Omental fat pad (tissue), 4 donors: ENCODE results near the gene FBXO31. TPM values are rescaled to one million over a fixed set of nuclear protein-coding genes. Genes with fewer than 3 reads are reported as not detected.

Source experiments
- ATAC-seq: fragments of 150-250 bp; one replicate; pipeline ENCODE4 v1.9.1; 2016; ENCODE audit warnings: mild to moderate bottlenecking, moderate library complexity; ENCODE audit not compliant: low FRiP score
- DNase-seq: peaks from one replicate; pipeline ENCODE4 v3.0.0-alpha.2; 2019; ENCODE audit warnings: low spot score
- CTCF ChIP-seq, 3 donors: fragments of 450-650 bp; IDR thresholded peaks; one replicate each; pipeline ENCODE4 v1.5.1; 2016 to 2017; ENCODE audit warnings: antibody characterized with exemption in 3 of 3, mild to moderate bottlenecking in 3 of 3, moderate library complexity in 2 of 3
- total RNA-seq, 4 donors: library from RNA; depleted of rRNA; stranded (reverse); fragments of >200 nt; gene quantifications; one replicate each; pipeline ENCODE4 v1.1.0, GENCODE V29; 2016

The FBXO31 gene
- total RNA-seq, 4 donors from 2014 or later: 32.8 to 187 (median 61.9) TPM

- no peak for ATAC-seq
- TF ChIP-seq CTCF (IDR thresholded peaks at IDR 0.05): no peak
- no peak for DNase-seq
Observed at GRCh38 chr16:87345726-87346424, 37.7 kb downstream of the FBXO31 start.

DNA sequence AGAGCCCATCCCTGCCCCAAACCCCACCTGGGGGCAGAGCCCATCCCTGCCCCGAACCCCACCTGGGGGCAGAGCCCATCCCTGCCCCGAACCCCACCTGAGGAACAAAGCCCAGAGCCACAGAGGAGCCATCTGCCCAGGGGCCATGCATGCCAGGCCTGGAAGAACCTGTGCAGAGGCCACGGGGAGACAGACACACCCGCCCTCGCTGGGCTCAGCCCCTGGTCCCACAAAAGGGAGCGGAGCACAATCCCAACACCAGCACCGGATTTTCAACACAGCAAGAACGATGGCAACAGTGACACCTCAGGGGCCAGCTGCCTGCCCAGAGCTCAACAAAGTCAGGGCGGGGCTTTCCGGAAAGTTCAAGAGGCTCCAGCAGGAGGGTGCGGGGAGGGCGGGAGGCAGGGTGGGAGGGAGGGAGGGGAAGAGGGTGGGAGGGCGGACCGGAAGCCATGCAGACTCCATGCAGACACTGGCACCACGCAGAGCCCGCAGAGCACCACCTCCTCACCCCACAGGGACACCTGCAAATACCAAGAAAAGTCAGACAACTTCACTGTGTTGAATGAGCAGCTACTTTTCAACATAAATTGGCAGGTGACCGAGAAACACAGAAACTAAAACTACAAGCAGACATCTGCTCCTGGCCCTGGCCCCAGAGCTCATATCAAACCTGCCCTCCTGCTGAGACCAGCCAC lies 38.5 kb downstream of the FBXO31 start:
- ATAC-seq: no peak
- no peak for TF ChIP-seq CTCF (IDR thresholded peaks at IDR 0.05)
- DNase-seq: no peak

DNA sequence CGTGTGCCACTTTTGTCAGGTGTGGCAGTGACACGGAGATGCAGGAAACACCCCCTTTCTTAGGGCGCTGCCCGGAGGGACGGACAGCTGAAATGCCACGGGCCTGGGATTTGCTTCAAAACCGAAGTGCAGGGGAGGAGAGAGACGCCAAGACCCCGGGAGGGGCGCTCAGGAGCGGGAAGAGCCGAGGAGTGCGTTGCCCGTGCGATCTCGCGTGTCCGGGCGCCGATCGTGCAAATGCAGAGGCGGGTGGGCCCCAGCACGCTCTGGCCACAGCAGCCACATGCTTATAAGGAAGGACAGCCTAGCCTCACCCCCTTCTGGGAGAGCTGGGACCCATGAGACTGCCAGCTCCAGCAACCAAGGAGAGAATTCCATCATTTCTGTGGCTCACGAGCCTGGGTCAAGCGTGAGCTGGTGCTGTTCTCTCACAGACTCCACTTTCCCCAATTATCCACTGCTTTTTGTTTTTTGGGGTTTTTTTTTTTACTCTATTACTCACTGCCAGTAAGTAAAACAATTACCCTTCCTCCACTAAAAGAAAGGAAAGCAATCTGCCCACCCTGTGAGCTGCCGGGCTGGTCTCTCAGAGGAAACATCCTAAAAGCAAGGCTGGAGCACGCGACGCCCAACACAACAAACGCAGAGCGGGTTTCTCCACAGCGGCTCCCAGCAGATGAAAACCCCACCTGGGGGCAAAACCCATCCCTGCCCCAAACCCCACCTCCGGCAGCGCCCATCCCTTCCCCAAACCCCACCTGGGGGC lies 39.2 kb downstream of the FBXO31 start:
- DNase-seq (no peak), ATAC-seq (no peak)
- no peak for TF ChIP-seq CTCF (IDR thresholded peaks at IDR 0.05)

GRCh38 chr16:87343753-87344050 lies 39.9 kb downstream of the FBXO31 start:
- ATAC-seq (no peak), DNase-seq (no peak)
- TF ChIP-seq CTCF (IDR thresholded peaks at IDR 0.05): no peak

- no peak for DNase-seq
- ATAC-seq: no peak
- no peak for TF ChIP-seq CTCF (IDR thresholded peaks at IDR 0.05)
Observed at GRCh38 chr16:87342978-87343752, 40.4 kb downstream of the FBXO31 start.

DNA sequence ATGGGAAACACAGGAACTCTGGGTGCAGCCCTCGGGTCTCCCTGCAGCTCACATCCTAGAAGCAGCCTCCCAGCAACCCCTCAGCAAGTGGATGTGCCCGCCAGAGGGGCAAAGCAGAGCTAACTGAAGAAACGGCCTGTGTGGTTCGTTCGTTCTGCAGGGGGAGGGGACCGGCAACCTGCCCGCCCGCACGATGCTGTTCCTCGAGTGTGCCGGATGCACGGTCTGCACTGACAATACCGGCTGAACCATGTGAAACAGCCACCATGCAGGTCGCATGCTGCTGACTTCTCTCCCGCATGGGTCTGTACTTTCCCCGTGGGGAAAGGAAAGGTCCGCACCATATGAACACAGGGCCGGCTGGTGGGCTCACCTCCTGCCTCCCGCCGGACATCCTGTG lies 41.1 kb downstream of the FBXO31 start:
- DNase-seq (no peak), ATAC-seq (no peak)
- TF ChIP-seq CTCF (IDR thresholded peaks at IDR 0.05): no peak
